Stimulated activated naive CD8-positive, alpha-beta T cell treated with anti-CD3 and anti-CD28 coated beads, Interleukin-15, Interleukin-2, amounts not matched to agents 100 U/mL and 50 U/mL, for 24 hours (primary cell): ENCODE data around the gene NELL1.

Experiments
- ATAC-seq: fragments of 150-1000 bp; cut with Tn5 transposase; one replicate; pipeline ENCODE4 v1.10.0; 2021
- DNase-seq: peaks from one replicate; pipeline ENCODE4 v3.0.0; 2021

NELL1 gene

GRCh38 chr11:21346361-21346760 lies 677.0 kb downstream of the NELL1 start:
- no peak for ATAC-seq
- DNase-seq = no peak

- no peak for ATAC-seq
- DNase-seq = no peak
Measured at GRCh38 chr11:21350613-21351012, 681.2 kb downstream of the NELL1 start.

- ATAC-seq (no peak), DNase-seq (no peak)
Measured at GRCh38 chr11:21353425-21353824, 684.0 kb downstream of the NELL1 start.

- DNase-seq (no peak), ATAC-seq (no peak)
Measured at GRCh38 chr11:21364866-21365624, 695.7 kb downstream of the NELL1 start.

GRCh38 chr11:21369947-21370346 lies 700.6 kb downstream of the NELL1 start:
- no peak for DNase-seq
- no peak for ATAC-seq

- no peak for DNase-seq
Measured at GRCh38 chr11:21371044-21371443, 701.7 kb downstream of the NELL1 start.

GRCh38 chr11:21372672-21373071 lies 703.3 kb downstream of the NELL1 start:
- no peak for DNase-seq
- ATAC-seq = no peak

More at GRCh38 chr11:21371044-21371443, 701.7 kb downstream of the NELL1 start:
- ATAC-seq = no peak

GRCh38 chr11:21374376-21374775 lies 705.0 kb downstream of the NELL1 start:
- DNase-seq (no peak), ATAC-seq (no peak)

- no peak for DNase-seq
- no peak for ATAC-seq
Measured at GRCh38 chr11:21385669-21386440, 716.5 kb downstream of the NELL1 start.

GRCh38 chr11:21390430-21390829 lies 721.0 kb downstream of the NELL1 start:
- DNase-seq (no peak), ATAC-seq (no peak)

- DNase-seq (no peak), ATAC-seq (no peak)
Measured at GRCh38 chr11:21396342-21397008, 727.1 kb downstream of the NELL1 start.

GRCh38 chr11:21398195-21398594 lies 728.8 kb downstream of the NELL1 start:
- no peak for ATAC-seq

GRCh38 chr11:21401496-21401895 lies 732.1 kb downstream of the NELL1 start:
- ATAC-seq = no peak
- DNase-seq = no peak

More at GRCh38 chr11:21398195-21398594, 728.8 kb downstream of the NELL1 start:
- DNase-seq = no peak

GRCh38 chr11:21402274-21402673 lies 732.9 kb downstream of the NELL1 start:
- ATAC-seq (no peak), DNase-seq (no peak)

- ATAC-seq = no peak
- no peak for DNase-seq
Measured at GRCh38 chr11:21403069-21403468, 733.7 kb downstream of the NELL1 start.

- no peak for ATAC-seq
- DNase-seq = no peak
Measured at GRCh38 chr11:21405422-21405821, 736.0 kb downstream of the NELL1 start.

GRCh38 chr11:21410513-21410912 lies 741.1 kb downstream of the NELL1 start:
- ATAC-seq (no peak), DNase-seq (no peak)

- no peak for DNase-seq
- ATAC-seq = no peak
Measured at GRCh38 chr11:21411104-21411503, 741.7 kb downstream of the NELL1 start.

- ATAC-seq (no peak), DNase-seq (no peak)
Measured at GRCh38 chr11:21411597-21411996, 742.2 kb downstream of the NELL1 start.

- DNase-seq (no peak), ATAC-seq (no peak)
Measured at GRCh38 chr11:21412652-21413383, 743.4 kb downstream of the NELL1 start.

- ATAC-seq = no peak
- DNase-seq = no peak
Measured at GRCh38 chr11:21414953-21415352, 745.6 kb downstream of the NELL1 start.

GRCh38 chr11:21415606-21416005 lies 746.2 kb downstream of the NELL1 start:
- DNase-seq (no peak), ATAC-seq (no peak)
